Measurements from ENCODE around the gene ZC3H12C.
A peak's percentile ranks its signal among the peaks of the same experiment; 100 is the strongest.
"Not testable (repeated sequence)": the region's sequence is repeated elsewhere in the genome, so short reads cannot be mapped to it uniquely, and the experiment has no call there.

ZC3H12C gene

DNA sequence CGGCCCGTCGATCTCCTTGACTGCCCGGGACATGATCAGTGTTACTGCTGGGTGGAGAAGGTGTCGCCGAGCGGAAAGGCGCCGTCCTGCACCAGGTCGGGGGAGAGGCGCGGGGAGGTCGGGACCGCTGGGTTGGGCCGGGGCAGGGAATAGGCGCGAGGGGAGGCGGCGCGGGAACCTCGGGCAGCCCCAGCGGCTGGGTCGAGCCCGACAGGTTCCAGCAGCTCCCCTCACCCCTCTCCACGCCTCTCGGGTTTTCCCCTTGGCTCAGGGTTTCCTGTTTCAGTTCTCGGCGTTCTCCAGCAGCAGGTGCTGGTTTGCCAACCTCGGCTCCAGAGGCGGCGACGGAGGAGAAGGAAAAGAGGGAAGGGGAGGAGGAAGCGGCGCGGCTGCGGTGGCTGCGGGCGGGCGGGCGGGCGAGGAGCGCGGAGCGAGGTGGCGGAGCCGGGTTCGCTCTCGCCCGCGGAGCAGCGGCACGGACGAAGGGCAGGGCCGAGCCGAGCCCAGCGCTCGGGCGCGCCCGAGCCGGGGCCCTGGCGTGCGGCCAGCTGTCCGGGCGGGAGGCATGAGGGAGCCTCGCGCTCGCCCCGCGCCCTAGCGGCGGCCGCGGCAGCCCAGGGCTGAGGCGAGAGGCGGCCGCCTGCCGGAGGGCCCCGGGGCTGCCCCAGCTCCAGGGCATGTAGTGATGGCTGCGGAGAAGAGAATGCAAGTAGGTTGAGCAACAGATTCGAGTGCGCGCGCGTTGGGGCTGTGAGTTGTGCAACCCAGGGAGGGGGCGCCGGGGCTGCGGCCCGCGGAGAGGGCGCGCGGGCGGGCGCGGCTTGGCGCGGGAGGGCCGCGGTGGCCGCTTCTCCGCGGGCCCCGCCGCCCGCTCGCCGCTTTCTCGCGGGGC, at the start of gene ZC3H12C:
TSS of gene ZC3H12C (plus strand) at position 878 of the 892 bp plus-strand sequence. CDS start 20 bp downstream, outside the sequence.
- peak in 57 of 58 donors; percentile 47 to 93 (median 77) for DNase-seq

GRCh38 chr11:110044226-110044968, 48.8 kb upstream of the ZC3H12C start:
- DNase-seq, result no peak

- DNase-seq, result no peak
Measured at GRCh38 chr11:110046775-110047380, 46.3 kb upstream of the ZC3H12C start.

DNA sequence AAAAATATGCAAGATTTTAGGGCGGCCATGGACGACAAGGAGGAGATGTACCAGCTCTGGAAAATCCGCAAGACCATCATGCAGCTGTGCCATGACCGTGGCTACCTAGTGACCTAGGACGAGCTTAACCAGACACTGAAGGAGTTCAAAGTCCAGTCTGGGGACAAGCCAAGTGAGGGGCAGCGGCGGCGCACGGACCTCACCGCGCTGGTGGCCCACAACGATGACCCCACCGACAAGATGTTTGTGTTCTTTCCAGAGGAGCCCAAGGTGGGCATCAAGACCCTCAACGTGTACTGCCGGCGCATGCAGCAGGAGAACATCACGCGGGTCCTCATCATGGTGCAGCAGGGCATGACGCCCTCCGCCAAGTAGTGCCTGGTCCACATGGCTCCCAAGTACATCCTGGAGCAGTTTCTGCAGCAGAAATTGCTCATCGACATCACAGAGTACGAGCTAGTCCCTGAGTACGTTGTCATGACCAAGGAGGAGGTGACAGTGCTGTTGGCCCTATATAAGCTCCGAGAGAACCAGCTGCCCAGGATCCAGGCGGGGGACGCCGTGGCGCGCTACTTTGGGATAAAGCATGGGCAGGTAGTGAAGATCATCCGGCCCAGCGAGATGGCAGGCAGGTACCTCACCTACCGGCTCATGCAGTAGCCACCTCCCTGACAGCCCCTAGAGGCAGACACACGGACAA, 43.5 kb upstream of the ZC3H12C start:
- no peak for DNase-seq

DNA sequence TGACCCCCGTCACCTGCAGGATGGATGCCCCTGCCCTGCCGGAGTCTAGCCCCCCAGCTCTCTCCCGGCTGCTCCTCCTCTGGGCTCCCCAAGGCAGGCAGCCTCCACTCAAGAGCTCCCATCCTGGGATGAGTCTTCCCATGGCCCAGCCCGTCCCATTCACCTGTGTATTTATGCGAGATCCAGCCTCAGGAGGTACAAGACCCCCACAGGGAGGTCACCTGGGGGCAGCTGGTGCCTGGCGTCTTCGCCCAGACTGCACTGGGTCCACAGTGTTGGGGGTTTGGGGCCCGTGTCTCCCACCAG, 43.0 kb upstream of the ZC3H12C start:
- no peak for DNase-seq

GRCh38 chr11:110053848-110054414, 39.3 kb upstream of the ZC3H12C start:
- DNase-seq, result no peak

GRCh38 chr11:110056956-110057355, 36.2 kb upstream of the ZC3H12C start:
- DNase-seq, result no peak

GRCh38 chr11:110059706-110060463, 33.3 kb upstream of the ZC3H12C start:
- no peak for DNase-seq

DNA sequence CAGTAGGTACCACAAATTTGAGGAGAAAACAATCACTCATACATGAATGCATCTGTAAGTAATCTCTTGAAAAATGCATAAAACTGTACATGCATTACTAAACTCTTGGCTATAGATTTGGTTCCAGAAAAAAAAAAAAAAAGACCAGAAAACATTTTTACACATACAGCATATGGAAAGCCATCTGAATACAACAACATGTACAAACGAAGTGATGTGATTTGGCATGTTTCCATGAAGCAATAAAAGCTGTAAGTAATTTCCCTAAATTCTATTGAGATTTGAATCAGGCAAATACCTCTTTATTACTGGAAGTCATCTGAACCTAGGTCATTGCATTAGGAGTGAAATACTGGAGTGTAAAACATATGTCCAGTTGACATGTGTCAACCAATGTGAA, 31.9 kb upstream of the ZC3H12C start:
- DNase-seq, result no peak

GRCh38 chr11:110062247-110062646, 30.9 kb upstream of the ZC3H12C start:
- DNase-seq, result no peak

DNA sequence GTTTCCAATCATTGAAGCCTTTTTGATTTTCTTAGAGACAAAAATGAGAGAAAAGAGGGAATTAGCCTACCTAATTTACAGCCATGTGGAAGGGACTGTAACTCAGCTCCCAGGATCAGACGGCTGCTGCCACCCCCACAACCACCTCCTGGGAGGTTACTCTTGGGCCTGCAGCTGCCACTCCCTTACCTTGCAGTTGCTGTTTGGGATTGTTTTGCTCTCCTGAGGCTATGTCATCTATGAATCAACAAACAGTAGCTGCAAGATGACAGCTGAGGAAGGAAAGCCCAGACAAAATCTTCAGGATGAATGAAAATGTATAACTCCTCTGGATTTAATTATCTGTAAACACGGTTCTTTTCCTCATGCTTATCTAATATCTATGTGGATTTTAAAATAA, 28.0 kb upstream of the ZC3H12C start:
- DNase-seq, result no peak

DNA sequence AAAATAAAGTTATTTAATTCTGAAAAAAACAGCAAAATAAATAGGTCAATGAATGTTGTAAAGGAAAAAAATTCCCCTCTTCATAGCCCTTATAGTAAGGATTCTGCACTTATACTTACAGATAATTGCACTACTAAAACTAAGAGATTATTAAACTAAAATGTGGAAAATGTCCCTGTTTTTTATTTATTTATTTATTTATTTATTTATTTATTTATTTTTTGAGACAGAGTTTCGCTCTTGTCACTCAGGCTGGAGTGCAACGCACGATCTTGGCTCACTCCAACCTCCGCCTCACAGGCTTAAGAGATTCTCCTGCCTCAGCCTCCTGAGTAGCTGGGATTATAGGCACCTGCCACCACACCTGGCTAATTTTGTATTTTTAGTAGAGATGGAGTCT, 25.2 kb upstream of the ZC3H12C start:
- DNase-seq, result not testable (repeated sequence)

GRCh38 chr11:110069158-110069737, 23.9 kb upstream of the ZC3H12C start:
- peak in 1 of 58 donors; percentile 3 for DNase-seq

- no peak for DNase-seq
Measured at GRCh38 chr11:110070176-110070575, 23.0 kb upstream of the ZC3H12C start.

DNA sequence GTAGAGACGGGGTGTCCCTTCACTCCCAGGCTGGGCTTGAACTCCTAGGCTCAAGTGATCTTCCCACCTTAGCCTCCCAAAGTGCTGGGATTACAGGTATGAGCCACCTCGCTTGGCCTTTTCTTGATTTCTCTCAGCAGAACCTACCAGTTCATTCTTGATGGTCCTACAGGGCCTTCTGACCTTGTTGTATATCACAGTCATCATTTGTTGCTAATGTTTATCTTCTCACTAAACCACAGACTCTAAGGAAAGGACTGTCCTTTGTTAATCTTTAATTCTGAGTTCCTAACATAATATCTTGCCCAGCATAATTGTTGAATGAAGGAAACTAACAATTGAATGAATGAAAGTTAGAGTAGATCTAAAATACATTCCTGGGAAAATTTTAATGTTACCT, 22.0 kb upstream of the ZC3H12C start:
- no peak for DNase-seq

DNA sequence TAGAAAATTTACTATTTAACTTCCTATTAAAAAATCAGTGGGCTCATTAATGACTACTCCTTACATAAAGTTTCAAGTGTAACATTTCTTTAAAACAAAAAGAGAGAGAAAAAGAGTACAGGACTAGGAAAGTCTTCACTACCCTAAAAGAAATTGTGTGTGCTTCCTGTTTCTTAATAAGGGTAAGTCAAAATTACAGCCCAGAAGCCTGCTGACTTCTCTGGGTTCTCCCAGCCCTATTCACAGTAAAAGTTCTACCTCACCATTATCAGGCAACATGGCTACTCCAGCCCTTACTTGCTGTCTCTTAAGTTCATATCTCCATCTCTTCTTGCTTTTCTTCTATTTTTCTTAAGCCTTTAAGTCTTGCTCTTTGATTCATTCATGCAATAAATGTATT, 20.3 kb upstream of the ZC3H12C start:
- DNase-seq, result no peak

GRCh38 chr11:110074499-110074898, 18.7 kb upstream of the ZC3H12C start:
- DNase-seq, result no peak

DNA sequence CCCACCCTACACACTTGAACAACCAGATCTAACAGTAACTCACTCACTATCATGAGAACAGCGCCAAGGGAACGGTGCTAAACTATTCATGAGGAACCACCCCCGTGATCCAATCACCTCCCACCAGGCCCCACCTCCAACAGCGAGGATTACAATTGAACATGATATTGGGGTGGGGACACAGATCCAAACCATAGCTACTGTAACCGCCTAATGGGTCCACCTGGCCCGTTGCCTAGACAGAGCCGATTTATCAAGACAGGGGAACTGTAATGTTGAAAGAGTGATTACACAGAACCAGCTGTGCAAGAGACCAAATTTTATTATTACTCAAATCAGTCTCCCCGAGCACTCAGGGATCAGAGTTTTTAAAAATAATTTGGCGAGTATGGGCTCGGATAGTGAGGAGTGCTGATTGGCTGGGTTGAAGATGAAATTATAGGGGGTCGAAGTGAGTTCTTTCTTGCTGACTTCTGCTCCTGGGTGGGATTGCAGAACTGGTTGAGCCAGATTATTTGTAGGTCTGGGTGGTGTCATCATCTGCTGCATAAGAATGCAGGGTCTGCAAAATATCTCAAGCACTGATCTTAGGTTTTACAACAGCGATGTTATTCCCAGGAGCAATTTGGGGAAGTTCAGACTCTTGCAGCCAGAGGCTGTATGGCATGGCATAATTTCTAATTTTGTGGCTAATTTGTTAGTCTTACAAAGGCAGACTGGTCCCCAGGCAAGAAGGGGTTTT, 17.9 kb upstream of the ZC3H12C start:
- no peak for DNase-seq

DNA sequence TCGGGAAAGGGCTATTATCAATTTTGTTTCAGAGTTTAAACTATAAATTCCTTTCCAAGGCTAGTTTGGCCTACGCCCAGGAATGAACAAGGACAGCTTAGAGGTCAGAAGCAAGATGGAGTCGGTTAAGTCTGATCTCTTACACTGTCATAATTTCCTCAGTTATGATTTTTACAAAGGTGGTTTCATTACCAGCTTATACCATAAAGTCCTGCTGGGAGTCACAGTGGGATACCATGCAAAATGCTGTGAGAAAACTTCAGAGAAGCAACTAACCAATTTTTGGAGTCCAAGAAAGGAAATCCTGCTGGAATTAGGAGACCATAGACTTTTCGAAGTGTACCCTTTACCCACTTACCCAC, 17.4 kb upstream of the ZC3H12C start:
- no peak for DNase-seq
